Heart right ventricle (tissue), 16 donors: ENCODE results near the gene DSE. TPM values are rescaled to one million over a fixed set of nuclear protein-coding genes. Genes with fewer than 3 reads are reported as not detected.

Experiments
- ATAC-seq, 8 donors: fragments of 200-7000 bp; cut with Tn5 transposase; one replicate each; pipeline ENCODE4 v1.9.1; 2020; ENCODE audit warnings: mild to moderate bottlenecking in 8 of 8, moderate library complexity in 8 of 8, moderate number of reproducible peaks in 1 of 8
- DNase-seq, 2 donors: peaks; one replicate each; pipeline ENCODE4 v3.0.0-alpha.2; 2020
- H3K27ac ChIP-seq, 10 donors: fragments of 200-600 bp; sonication (generic) in 2 of 10; one replicate each; pipeline versions ENCODE4 v1.5.0 to v1.8.0; 2020 to 2022; ENCODE audit warnings: mild to moderate bottlenecking in 3 of 10
- H3K27me3 ChIP-seq, 7 donors: fragments of 200-600 bp; one replicate each; pipeline ENCODE4 v1.8.0; 2021 to 2022; ENCODE audit warnings: mild to moderate bottlenecking in 2 of 7
- H3K36me3 ChIP-seq, 9 donors: fragments of 200-600 bp; sonication (generic) in 1 of 9; one replicate each; pipeline versions ENCODE4 v1.5.0 to v1.8.0; 2020 to 2022; ENCODE audit warnings: mild to moderate bottlenecking in 2 of 9
- H3K4me1 ChIP-seq, 9 donors: fragments of 200-600 bp; sonication (generic) in 1 of 9; one replicate each; pipeline versions ENCODE4 v1.5.0 to v1.8.0; 2020 to 2022; ENCODE audit warnings: mild to moderate bottlenecking in 4 of 9
- H3K4me3 ChIP-seq, 10 donors: fragments of 200-600 bp; sonication (generic) in 2 of 10; one replicate each; pipeline versions ENCODE4 v1.5.0 to v1.8.0; 2020 to 2022; ENCODE audit warnings: mild to moderate bottlenecking in 7 of 10, moderate library complexity in 2 of 10
- H3K9me3 ChIP-seq, 11 donors: fragments of 200-600 bp in 10 of 11; sonication (generic) in 2 of 11; one replicate each; pipeline versions ENCODE4 v1.5.0 to v1.8.0; 2013 to 2022; ENCODE audit warnings: mild to moderate bottlenecking in 2 of 11, control low read depth in 1 of 11, moderate library complexity in 1 of 11
- CTCF ChIP-seq, 9 donors: fragments of 200-600 bp; sonication (generic) in 2 of 9; IDR thresholded peaks; one replicate each; pipeline versions ENCODE4 v1.5.0 to v1.8.0; 2021 to 2022; ENCODE audit warnings: antibody characterized with exemption in 9 of 9, mild to moderate bottlenecking in 5 of 9, moderate library complexity in 1 of 9
- WGBS, 2 donors: extraction: QIAGEN DNeasy Blood & Tissue Kit; methylation state at CpG; one replicate each; pipeline ENCODE4 v1.1.7; 2013; ENCODE audit warnings: inconsistent platforms in 1 of 2; 5-methylcytosine and 5-hydroxymethylcytosine counted together
- intact Hi-C, 10 donors: fragments of 100-400 bp; cut with DNase I; formaldehyde crosslinking; loops; one replicate each; pipeline versions ENCODE4 v1.11.1 to v1.14.2; 2022
- polyA plus RNA-seq, 2 donors: library from polyadenylated mRNA; stranded (reverse); fragments of 200-250 nt; gene quantifications; one replicate each; pipeline ENCODE4 v1.2.3, GENCODE V29; 2013
- total RNA-seq, 10 donors: library from RNA; stranded (reverse); fragmentation: NEBNext Ultra II Directional in 3 of 10; extraction: Animal tissue kit (Norgen Biotek cat#: 25700) in 3 of 10; gene quantifications; one replicate each; pipeline versions ENCODE4 v1.2.1 to v1.2.4, GENCODE V29; 2021 to 2023
- donor health status: Arrhythmogenic right ventricular cardiomyopathy.
- donor health status: ischemic (EF 13 %, LVEDD 7.1; RV severe dilation, severe dysfunction).
- donor health status: healthy with polysubstance abuse.
- donor health status: DM: no; HTN: yes; CAD: no.
- donor health status: DM: no; HTN: no; CAD: no.
- donor health status: ischemic (EF 25% LVEDD 6.9; RV normal size, moderate dysfunction).
- donor health status: ischemic (EF 25% LVEDD 5.7; RV mildly dilated, moderate dysfunction).
- donor health status: healthy.
- donor health status: DM: yes; HTN: yes; CAD: no.
- donor health status: Ischemic cardiomyopathy.
- donor health status: ischemic (EF 35%, LVEDD 5.7; RV mildly dilated, moderate dysfunction).
- donor health status: nonischemic (EF 11% LVEDD 7.7; RV severe dilation, severe dysfunction).
- donor health status: DM: yes; HTN: yes; CAD: no.
- donor health status: PGD.
- donor health status: ischemic (EF 29% LVEDD 5.4; RV normal size, mild dysfunction).
- donor health status: nonischemic (EF 23%, LVEDD 6.1; RV moderate dilation, normal function).

DSE gene
- total and polyA plus RNA-seq, 12 donors = 3.8 to 25.4 (median 11.3) TPM

GRCh38 chr6:116444092-116444491, 73.3 kb downstream of the DSE start:
- H3K27ac ChIP-seq = no peak overlapping the region
- no peaks in the 10 kb centered on the region for H3K36me3 ChIP-seq

GRCh38 chr6:116444575-116444974, 73.8 kb downstream of the DSE start:
- H3K27ac ChIP-seq = no peak overlapping the region
- WGBS, 2 donors = 82 to 89% methylated on average over 1 of the region's 1 CpG
- ATAC-seq (no peak), DNase-seq (no peak)
- H3K27me3 ChIP-seq = no peaks in the 10 kb centered on the region
- peaks cover 0 to 46% (median 0%) of the 10 kb centered on the region in 9 donors for H3K4me1 ChIP-seq
- no peaks in the 10 kb centered on the region for H3K9me3 ChIP-seq
- H3K4me3 ChIP-seq = no peak overlapping the region
- intact Hi-C loops = loop anchor here in 6 of 10 donors (5.0 to 10.0 kb wide), 4 partner anchors 88 to 160 kb away; no protein-coding TSS in a partner anchor
- no peak for TF ChIP-seq CTCF (IDR thresholded peaks at IDR 0.05)
- no peaks in the 10 kb centered on the region for H3K36me3 ChIP-seq

More at GRCh38 chr6:116444092-116444491, 73.3 kb downstream of the DSE start:
- intact Hi-C loops = loop anchor here in 6 of 10 donors (5.0 to 10.0 kb wide), 4 partner anchors 88 to 159 kb away; no protein-coding TSS in a partner anchor
- Histone ChIP-seq H3K4me3 (no peak overlapping the region), H3K27me3 (no peaks in the 10 kb centered on the region), H3K4me1 (peaks cover 0 to 50% (median 0%) of the 10 kb centered on the region in 9 donors), H3K9me3 (no peaks in the 10 kb centered on the region)
- peak in 7 of 9 donors; percentile 41 to 61 (median 53) for TF ChIP-seq CTCF (IDR thresholded peaks at IDR 0.05)
- ATAC-seq = peak in 1 of 8 donors; percentile 56
- WGBS, 2 donors = 28 to 29% methylated on average over 3 of the region's 3 CpGs
- no peak for DNase-seq

- 69 to 78% methylated on average over 5 of the region's 5 CpGs for WGBS, 2 donors
- Histone ChIP-seq H3K4me3 (no peak overlapping the region), H3K4me1 (peaks cover 0 to 46% (median 0%) of the 10 kb centered on the region in 9 donors), H3K36me3 (no peaks in the 10 kb centered on the region), H3K9me3 (no peaks in the 10 kb centered on the region), H3K27me3 (no peaks in the 10 kb centered on the region), H3K27ac (no peak overlapping the region)
- TF ChIP-seq CTCF (IDR thresholded peaks at IDR 0.05) = no peak
- no peak for DNase-seq
- ATAC-seq = no peak
- intact Hi-C loops = loop anchor here in 6 of 10 donors (5.0 to 10.0 kb wide), 4 partner anchors 87 to 160 kb away; no protein-coding TSS in a partner anchor
Measured at GRCh38 chr6:116445102-116445501, 74.4 kb downstream of the DSE start.

- Histone ChIP-seq H3K27ac (peak overlapping the region in 1 of 10 donors; percentile 57), H3K4me1 (peaks cover 0 to 59% (median 0%) of the 10 kb centered on the region in 9 donors), H3K36me3 (no peaks in the 10 kb centered on the region), H3K9me3 (no peaks in the 10 kb centered on the region), H3K27me3 (no peaks in the 10 kb centered on the region), H3K4me3 (no peak overlapping the region)
- no peak for TF ChIP-seq CTCF (IDR thresholded peaks at IDR 0.05)
- DNase-seq = no peak
- ATAC-seq = no peak
- intact Hi-C loops = loop anchor here in 6 of 10 donors (5.0 to 10.0 kb wide), 4 partner anchors 86 to 162 kb away; no protein-coding TSS in a partner anchor
- 89 to 98% methylated on average over 1 of the region's 1 CpG for WGBS, 2 donors
Measured at GRCh38 chr6:116446399-116446798, 75.7 kb downstream of the DSE start.
